Adrenal gland (tissue), 12 donors: ENCODE results near the gene KRT78. TPM values are rescaled to one million over a fixed set of nuclear protein-coding genes. Genes with fewer than 3 reads are reported as not detected.
"Not testable (repeated sequence)": the region's sequence is repeated elsewhere in the genome, so short reads cannot be mapped to it uniquely, and the experiment has no call there.

Experiments
- DNase-seq, 7 donors: peaks; one replicate each; pipeline ENCODE4 v3.0.0-alpha.2; 2019 to 2020
- H3K27ac ChIP-seq, 5 donors: fragments of 200-600 bp; sonication (generic) in 4 of 5; 1 replicate in 3 of 5; 2 replicates in 2 of 5; pipeline versions ENCODE4 v1.5.1 to v1.8.0; 2016 to 2020; ENCODE audit warnings: mild to moderate bottlenecking in 1 of 5
- H3K27me3 ChIP-seq: fragments of 200-600 bp; 2 replicates; pipeline ENCODE4 v1.8.0; 2021
- H3K36me3 ChIP-seq, 2 donors: fragments of 200-600 bp; replicated peaks in 1 of 2; 1 replicate in 1 of 2; 2 replicates in 1 of 2; pipeline versions ENCODE4 v1.5.1 to v1.8.0; 2018 to 2022
- H3K4me1 ChIP-seq, 2 donors: fragments of 200-600 bp; replicated peaks in 1 of 2; 1 replicate in 1 of 2; 2 replicates in 1 of 2; pipeline versions ENCODE4 v1.5.1 to v1.8.0; 2018 to 2021
- H3K4me3 ChIP-seq, 4 donors: fragments of 200-600 bp; sonication (generic) in 3 of 4; one replicate each; pipeline ENCODE4 v1.5.1; 2016 to 2018
- H3K9me3 ChIP-seq, 3 donors: fragments of 200-600 bp; sonication (generic) in 1 of 3; replicated peaks in 1 of 3; 1 replicate in 2 of 3; 2 replicates in 1 of 3; pipeline versions ENCODE4 v1.5.1 to v1.8.0; 2016 to 2021
- POLR2A ChIP-seq, 2 donors: fragments of 450-650 bp; IDR thresholded peaks; one replicate each; pipeline ENCODE4 v1.6.1; 2017; ENCODE audit warnings: antibody characterized with exemption in 2 of 2, mild to moderate bottlenecking in 2 of 2, moderate library complexity in 1 of 2
- WGBS, 4 donors: extraction: QIAGEN DNeasy Blood & Tissue Kit in 2 of 4; methylation state at CpG; one replicate each; pipeline versions ENCODE4 v1.1.5 to v1.1.7; 2013 to 2017; 5-methylcytosine and 5-hydroxymethylcytosine counted together
- intact Hi-C, 2 donors: fragments of 100-400 bp; cut with DNase I; formaldehyde crosslinking; loops; one replicate each; pipeline versions ENCODE4 v1.14.1 to v1.15.0; 2022 to 2023
- polyA plus RNA-seq, 3 donors: library from polyadenylated mRNA; stranded (reverse); fragments of 200-250 nt in 2 of 3; fragments of 350-450 nt in 1 of 3; fragmentation: Illumina TruSeq in 1 of 3; extraction: RNeasy Lipid Tissue Mini Kit (QIAGEN cat#74804) in 1 of 3; gene quantifications; one replicate each; pipeline ENCODE4 v1.2.3, GENCODE V29; 2013 to 2014
- total RNA-seq, 9 donors: library from RNA; depleted of rRNA in 4 of 9; stranded (reverse); fragments of >200 nt in 4 of 9; fragments of 120-200 nt in 1 of 9; fragmentation: NEBNext Ultra II Directional in 1 of 9; extraction: Animal tissue kit (Norgen Biotek cat#: 25700) in 1 of 9; gene quantifications; one replicate each; pipeline versions ENCODE4 v1.1.0 to v1.2.4, GENCODE V29; 2013 to 2023
- TF ChIP-seq, protein P1 (sequence below), 6 experiments: fragments of 450-650 bp in 4 of 6; fragments of 200-600 bp in 2 of 6; sonication (generic) in 1 of 6; IDR thresholded peaks; 1 replicate in 5 of 6; 2 replicates in 1 of 6; pipeline versions ENCODE4 v1.5.1 to v1.8.0; 2016 to 2021; ENCODE audit warnings: antibody characterized with exemption in 6 of 6, mild to moderate bottlenecking in 2 of 6, moderate library complexity in 1 of 6
- donor health status: healthy with polysubstance abuse.
- donor health status: Bipolar disorder and iron deficiency.
- donor health status: DM: yes; HTN: yes; CAD: no.
- donor health status: DM: no; HTN: no; CAD: no.
- donor health status: DM: no; HTN: no; CAD: no.
- donor health status: DM: yes; HTN: yes; CAD: no.

KRT78 gene
- total and polyA plus RNA-seq, 12 donors, result 0.34 TPM; not detected in 11

DNA sequence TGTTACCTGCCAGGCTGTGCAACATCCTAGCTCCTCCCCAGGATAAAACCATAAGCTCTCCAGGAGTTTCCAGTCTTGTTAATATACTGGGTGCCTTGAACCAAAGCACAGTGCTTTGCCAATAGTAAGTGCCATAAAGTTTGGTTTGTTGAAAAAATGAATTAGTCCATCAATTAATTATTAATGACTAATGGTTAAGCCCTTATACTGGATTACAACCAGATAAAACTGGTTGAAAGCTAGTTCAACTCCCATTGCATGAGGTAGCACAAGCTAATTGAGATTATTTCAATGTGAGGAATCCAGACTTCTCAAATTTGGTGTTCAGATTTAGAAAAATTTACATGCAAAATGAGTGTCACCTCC, 51.3 kb downstream of the KRT78 start:
- TF ChIP-seq, protein P1, sequence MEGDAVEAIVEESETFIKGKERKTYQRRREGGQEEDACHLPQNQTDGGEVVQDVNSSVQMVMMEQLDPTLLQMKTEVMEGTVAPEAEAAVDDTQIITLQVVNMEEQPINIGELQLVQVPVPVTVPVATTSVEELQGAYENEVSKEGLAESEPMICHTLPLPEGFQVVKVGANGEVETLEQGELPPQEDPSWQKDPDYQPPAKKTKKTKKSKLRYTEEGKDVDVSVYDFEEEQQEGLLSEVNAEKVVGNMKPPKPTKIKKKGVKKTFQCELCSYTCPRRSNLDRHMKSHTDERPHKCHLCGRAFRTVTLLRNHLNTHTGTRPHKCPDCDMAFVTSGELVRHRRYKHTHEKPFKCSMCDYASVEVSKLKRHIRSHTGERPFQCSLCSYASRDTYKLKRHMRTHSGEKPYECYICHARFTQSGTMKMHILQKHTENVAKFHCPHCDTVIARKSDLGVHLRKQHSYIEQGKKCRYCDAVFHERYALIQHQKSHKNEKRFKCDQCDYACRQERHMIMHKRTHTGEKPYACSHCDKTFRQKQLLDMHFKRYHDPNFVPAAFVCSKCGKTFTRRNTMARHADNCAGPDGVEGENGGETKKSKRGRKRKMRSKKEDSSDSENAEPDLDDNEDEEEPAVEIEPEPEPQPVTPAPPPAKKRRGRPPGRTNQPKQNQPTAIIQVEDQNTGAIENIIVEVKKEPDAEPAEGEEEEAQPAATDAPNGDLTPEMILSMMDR (IDR thresholded peaks at IDR 0.05), result no peak
- no peak for TF ChIP-seq POLR2A (IDR thresholded peaks at IDR 0.05)
- intact Hi-C loops, result no loop called here
- Histone ChIP-seq H3K4me1 (no peaks in the 10 kb centered on the region), H3K27ac (no peak overlapping the region), H3K27me3 (peaks cover 3% of the 10 kb centered on the region), H3K9me3 (no peaks in the 10 kb centered on the region), H3K4me3 (no peak overlapping the region), H3K36me3 (no peaks in the 10 kb centered on the region)
- no peak for DNase-seq

DNA sequence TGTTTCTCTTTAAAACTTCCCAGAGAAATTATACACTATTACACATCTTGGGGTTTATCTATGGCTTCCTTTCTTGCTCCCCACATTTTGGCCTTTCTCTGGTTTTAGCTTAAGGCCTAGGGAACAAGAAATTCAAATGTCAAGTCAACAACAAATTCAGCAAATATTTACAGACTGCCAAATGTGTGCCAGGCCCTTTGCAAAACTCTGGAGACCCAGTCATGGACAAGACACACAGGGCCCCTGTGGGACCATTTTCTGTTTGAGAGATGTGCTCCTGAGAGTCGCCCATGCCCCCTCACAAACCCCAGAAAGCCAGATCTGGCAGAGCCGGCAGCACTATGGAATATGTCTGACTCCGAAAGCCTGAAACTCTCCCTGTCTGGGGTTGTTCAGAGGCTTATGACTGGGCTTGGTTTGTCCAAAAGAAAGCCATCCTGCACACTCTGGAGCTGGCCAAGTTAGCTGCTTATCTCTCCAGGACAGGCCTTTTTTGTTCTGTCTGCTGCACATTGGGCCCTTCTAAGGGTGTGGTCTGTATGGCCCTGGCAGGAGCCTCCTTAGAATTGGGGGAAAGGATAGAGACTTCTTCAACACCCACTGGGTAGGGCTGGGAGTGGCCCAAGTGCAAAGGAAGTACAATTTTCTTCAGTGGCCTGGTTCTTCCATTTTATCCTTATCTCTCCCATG, 51.8 kb downstream of the KRT78 start:
- no peaks in the 10 kb centered on the region for H3K36me3 ChIP-seq
- H3K4me1 ChIP-seq, result no peaks in the 10 kb centered on the region
- H3K4me3 ChIP-seq, result no peak overlapping the region
- peaks cover 3% of the 10 kb centered on the region for H3K27me3 ChIP-seq
- TF ChIP-seq, protein P1 (IDR thresholded peaks at IDR 0.05), result no peak
- no peak for TF ChIP-seq POLR2A (IDR thresholded peaks at IDR 0.05)
- intact Hi-C loops, result no loop called here
- no peaks in the 10 kb centered on the region for H3K9me3 ChIP-seq
- no peak overlapping the region for H3K27ac ChIP-seq
- DNase-seq, result no peak
- 84% methylated on average over 3 of the region's 3 CpGs; no CpG with 5 or more reads in 2 of the 4 donors for WGBS, 4 donors

DNA sequence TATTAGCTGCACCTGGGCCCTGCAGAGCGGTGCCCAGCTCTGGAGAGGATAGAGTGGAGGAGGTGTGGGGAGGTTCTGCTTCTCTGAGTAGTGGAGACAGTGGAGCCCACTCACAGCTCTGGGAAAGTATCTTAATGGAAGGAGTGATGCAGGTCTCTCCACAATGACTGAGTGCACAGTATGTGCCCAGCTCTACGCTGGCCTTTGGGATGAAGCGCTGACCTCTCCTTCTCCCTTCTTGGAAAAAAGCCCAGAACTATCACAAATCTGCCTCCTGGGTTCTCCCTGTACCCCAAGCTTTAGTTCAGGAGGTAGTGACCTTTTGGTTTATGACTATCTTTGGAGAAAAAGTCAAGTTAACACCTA, 52.4 kb downstream of the KRT78 start:
- H3K4me1 ChIP-seq, result no peaks in the 10 kb centered on the region
- intact Hi-C loops, result no loop called here
- peaks cover 3% of the 10 kb centered on the region for H3K27me3 ChIP-seq
- DNase-seq, result no peak
- 88 to 100% (median 98%) methylated on average over 3 of the region's 3 CpGs for WGBS, 4 donors
- TF ChIP-seq POLR2A (IDR thresholded peaks at IDR 0.05), result no peak
- TF ChIP-seq, protein P1 (IDR thresholded peaks at IDR 0.05), result no peak
- H3K27ac ChIP-seq, result no peak overlapping the region
- no peak overlapping the region for H3K4me3 ChIP-seq
- no peaks in the 10 kb centered on the region for H3K36me3 ChIP-seq
- H3K9me3 ChIP-seq, result no peaks in the 10 kb centered on the region

DNA sequence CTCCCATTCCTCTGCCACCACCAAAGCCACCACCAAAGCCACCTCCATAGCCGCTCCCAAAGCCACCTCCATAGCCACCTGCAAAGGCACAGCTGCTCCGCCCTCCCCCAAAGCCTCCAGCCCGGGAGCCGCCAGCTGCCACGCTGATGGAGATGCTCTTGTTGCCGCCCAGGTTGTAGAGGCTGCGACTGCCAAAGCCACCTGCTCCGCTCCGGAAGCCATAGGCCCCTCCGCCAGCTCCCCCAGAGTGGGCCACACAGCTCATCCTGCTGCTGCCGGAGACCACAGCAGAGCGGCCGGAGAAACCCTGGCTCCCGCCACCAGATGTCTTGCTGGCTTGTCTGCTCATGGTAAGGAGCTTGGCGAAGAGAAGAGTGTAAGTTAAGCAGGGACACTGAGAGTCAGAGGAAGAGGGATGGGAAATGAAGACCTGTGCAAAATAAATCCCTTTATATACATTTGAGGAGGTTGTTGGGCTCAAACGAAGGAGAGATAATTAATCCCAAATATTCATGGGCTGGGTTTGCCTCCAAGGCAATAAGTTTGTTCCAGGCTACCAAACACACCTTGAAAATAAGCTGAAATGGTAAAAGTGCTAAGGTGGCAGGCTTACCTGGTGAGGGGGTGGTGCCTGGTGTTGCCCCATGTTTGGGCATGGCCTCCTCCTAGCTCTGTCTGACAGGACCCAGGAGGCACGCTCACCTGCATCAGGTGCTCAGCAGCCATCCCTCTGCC, 52.9 kb downstream of the KRT78 start, which contains the start of gene KRT3:
Gene KRT3, minus strand, starts transcription at position 424 of the 735 bp plus-strand sequence. Its CDS starts 75 bp downstream, at position 349.
- WGBS, 4 donors, result 84 to 93% (median 88%) methylated on average over 9 to 17 of the region's 17 CpGs
- intact Hi-C loops, result no loop called here
- no peaks in the 10 kb centered on the region for H3K4me1 ChIP-seq
- no peaks in the 10 kb centered on the region for H3K36me3 ChIP-seq
- no peak within 1 kb of the TSS for H3K4me3 ChIP-seq
- no peaks in the 10 kb centered on the region for H3K9me3 ChIP-seq
- peaks cover 9% of the 10 kb centered on the region for H3K27me3 ChIP-seq
- no peak within 1 kb of the TSS for H3K27ac ChIP-seq
- no peak for TF ChIP-seq POLR2A (IDR thresholded peaks at IDR 0.05)
- TF ChIP-seq, protein P1 (IDR thresholded peaks at IDR 0.05), result no peak
- no peak for DNase-seq

DNA sequence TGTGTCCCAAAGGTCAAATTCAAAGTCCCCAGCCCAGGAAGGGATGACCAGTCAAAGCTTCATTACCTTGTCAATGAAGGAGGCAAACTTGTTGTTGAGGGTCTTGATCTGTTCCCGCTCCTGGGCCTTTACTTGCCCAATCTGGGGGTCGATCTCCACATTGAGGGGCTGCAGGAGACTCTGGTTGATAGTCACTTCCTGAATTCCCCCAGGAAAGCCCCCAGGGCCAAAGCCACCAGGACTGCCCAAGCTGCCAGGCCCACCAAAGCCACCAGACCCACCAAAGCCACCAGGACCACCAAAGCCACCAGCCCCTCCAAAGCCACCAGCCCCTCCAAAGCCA, 53.5 kb downstream of the KRT78 start:
- H3K27me3 ChIP-seq, result peaks cover 11% of the 10 kb centered on the region
- DNase-seq, H3K27ac ChIP-seq, H3K36me3 ChIP-seq, H3K4me1 ChIP-seq, H3K9me3 ChIP-seq, intact Hi-C loops, H3K4me3 ChIP-seq: not testable (repeated sequence)
- WGBS, 4 donors, result 88 to 100% (median 90%) methylated on average over 1 to 2 of the region's 2 CpGs
